ENCODE data around the gene WWOX. TPM values are rescaled to one million over a fixed set of nuclear protein-coding genes. Genes with fewer than 3 reads are reported as not detected.

Gene WWOX
- total and polyA plus RNA-seq, 2 of the 13 experiments (the other 11 are each of a cell fraction or from before 2014, with no cell fraction given), result 9.1 to 37.4 TPM

GRCh38 chr16:78376452-78376851, 277.0 kb downstream of the WWOX start (continued):
- TF ChIP-seq AKNA (CRISPR knock-in tag; IDR thresholded peaks at IDR 0.05; ENCODE audit: borderline replicate concordance) (no peak), ZNF781 (CRISPR knock-in tag; IDR thresholded peaks at IDR 0.05; ENCODE audit: borderline replicate concordance, not compliant biosample characterization) (no peak), ARID4A (CRISPR knock-in tag; IDR thresholded peaks at IDR 0.05; ENCODE audit: borderline replicate concordance) (no peak), ZNF549 (CRISPR knock-in tag; IDR thresholded peaks at IDR 0.05) (no peak), PHB2 (IDR thresholded peaks at IDR 0.05; ENCODE audit: partially characterized antibody) (no peak), TP53 (CRISPR knock-in tag; conservative IDR thresholded peaks at IDR 0.05) (no peak)
